ENCODE data around the gene ITIH6.
"Not testable (repeated sequence)": the region's sequence is repeated elsewhere in the genome, so short reads cannot be mapped to it uniquely, and the experiment has no call there.

Gene ITIH6

DNA sequence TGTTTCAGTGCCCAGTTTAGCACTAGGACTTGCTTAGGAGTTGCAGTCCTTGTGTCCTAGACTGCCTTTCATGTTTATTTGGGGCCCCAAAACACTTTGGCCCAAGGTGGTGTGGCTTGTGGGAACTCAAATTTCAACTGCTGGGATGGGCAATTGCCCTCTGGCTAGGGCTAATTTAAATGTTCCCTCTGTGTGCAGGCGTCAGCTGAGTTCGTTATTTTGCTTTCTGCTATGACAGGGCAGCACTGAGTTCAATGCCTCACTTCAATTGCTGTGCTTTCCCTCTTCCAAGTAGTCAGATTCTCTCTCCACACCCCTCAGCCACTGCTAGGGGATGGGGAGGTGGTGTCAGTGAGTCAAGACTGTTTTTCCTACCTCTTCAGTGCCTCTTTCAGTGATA, 51.1 kb downstream of the ITIH6 start:
- Histone ChIP-seq H3F3A (ENCODE audit: insufficient read depth, low read length) (no peaks in the 10 kb centered on the region), H4K20me1 (ENCODE audit: insufficient read depth, low read length) (no peaks in the 10 kb centered on the region), H2AFZ (ENCODE audit: low read length) (no peak overlapping the region), H3K4me3 (ENCODE audit: low read depth, low read length, poor library complexity, severe bottlenecking) (no peak overlapping the region), H3K9ac (ENCODE audit: low read length) (no peak overlapping the region), H3K9me2 (ENCODE audit: low read depth, low read length) (no peaks in the 10 kb centered on the region), H3K4me2 (ENCODE audit: low read length) (no peak overlapping the region), H3K27me3 (ENCODE audit: insufficient read depth, low read length) (no peaks in the 10 kb centered on the region), H3K4me1 (ENCODE audit: insufficient read depth, low read length, severe bottlenecking) (no peaks in the 10 kb centered on the region), H3K79me2 (ENCODE audit: insufficient read depth, low read length) (no peaks in the 10 kb centered on the region), H3K9me3 (ENCODE audit: low read length) (no peaks in the 10 kb centered on the region), H3K36me3 (ENCODE audit: insufficient read depth, low read length) (no peaks in the 10 kb centered on the region), H3K27ac (ENCODE audit: low read depth, low read length, poor library complexity, severe bottlenecking) (no peak overlapping the region)
- no peak for TF ChIP-seq EZH2 (IDR thresholded peaks at IDR 0.05; ENCODE audit: borderline replicate concordance, low read length)
- TF ChIP-seq, protein P1, sequence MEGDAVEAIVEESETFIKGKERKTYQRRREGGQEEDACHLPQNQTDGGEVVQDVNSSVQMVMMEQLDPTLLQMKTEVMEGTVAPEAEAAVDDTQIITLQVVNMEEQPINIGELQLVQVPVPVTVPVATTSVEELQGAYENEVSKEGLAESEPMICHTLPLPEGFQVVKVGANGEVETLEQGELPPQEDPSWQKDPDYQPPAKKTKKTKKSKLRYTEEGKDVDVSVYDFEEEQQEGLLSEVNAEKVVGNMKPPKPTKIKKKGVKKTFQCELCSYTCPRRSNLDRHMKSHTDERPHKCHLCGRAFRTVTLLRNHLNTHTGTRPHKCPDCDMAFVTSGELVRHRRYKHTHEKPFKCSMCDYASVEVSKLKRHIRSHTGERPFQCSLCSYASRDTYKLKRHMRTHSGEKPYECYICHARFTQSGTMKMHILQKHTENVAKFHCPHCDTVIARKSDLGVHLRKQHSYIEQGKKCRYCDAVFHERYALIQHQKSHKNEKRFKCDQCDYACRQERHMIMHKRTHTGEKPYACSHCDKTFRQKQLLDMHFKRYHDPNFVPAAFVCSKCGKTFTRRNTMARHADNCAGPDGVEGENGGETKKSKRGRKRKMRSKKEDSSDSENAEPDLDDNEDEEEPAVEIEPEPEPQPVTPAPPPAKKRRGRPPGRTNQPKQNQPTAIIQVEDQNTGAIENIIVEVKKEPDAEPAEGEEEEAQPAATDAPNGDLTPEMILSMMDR (IDR thresholded peaks at IDR 0.05; ENCODE audit: low read length) = no peak

DNA sequence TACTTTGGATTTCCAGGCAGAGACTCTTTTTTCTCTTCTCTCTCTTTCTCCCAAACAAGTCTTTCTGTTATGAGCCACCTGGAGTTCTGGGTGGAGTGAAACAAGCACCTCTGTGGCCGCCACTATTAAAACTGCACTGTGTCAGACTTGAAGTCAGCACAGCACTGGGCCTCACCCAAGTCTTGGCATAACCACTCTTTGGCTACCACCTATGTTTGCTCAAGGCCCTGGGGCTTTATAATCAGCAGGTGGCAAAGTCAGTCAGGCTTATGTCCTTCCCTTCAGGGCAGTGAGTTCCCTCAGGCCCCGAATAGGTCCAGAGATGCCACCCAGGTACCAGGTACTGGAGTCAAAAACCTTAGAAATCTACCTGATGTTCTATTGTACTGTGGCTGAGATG, 52.4 kb downstream of the ITIH6 start:
- H3K27ac ChIP-seq (ENCODE audit: low read depth, low read length, poor library complexity, severe bottlenecking) = no peak overlapping the region
- no peaks in the 10 kb centered on the region for H3K4me1 ChIP-seq (ENCODE audit: insufficient read depth, low read length, severe bottlenecking)
- no peak overlapping the region for H2AFZ ChIP-seq (ENCODE audit: low read length)
- no peaks in the 10 kb centered on the region for H3K79me2 ChIP-seq (ENCODE audit: insufficient read depth, low read length)
- no peaks in the 10 kb centered on the region for H3K9me3 ChIP-seq (ENCODE audit: low read length)
- no peaks in the 10 kb centered on the region for H3F3A ChIP-seq (ENCODE audit: insufficient read depth, low read length)
- no peak overlapping the region for H3K9ac ChIP-seq (ENCODE audit: low read length)
- H3K27me3 ChIP-seq (ENCODE audit: insufficient read depth, low read length) = no peaks in the 10 kb centered on the region
- H3K9me2 ChIP-seq (ENCODE audit: low read depth, low read length) = no peaks in the 10 kb centered on the region
- TF ChIP-seq, protein P1 (IDR thresholded peaks at IDR 0.05; ENCODE audit: low read length) = no peak
- no peak for TF ChIP-seq EZH2 (IDR thresholded peaks at IDR 0.05; ENCODE audit: borderline replicate concordance, low read length)
- no peak overlapping the region for H3K4me3 ChIP-seq (ENCODE audit: low read depth, low read length, poor library complexity, severe bottlenecking)
- H4K20me1 ChIP-seq (ENCODE audit: insufficient read depth, low read length) = no peaks in the 10 kb centered on the region
- no peaks in the 10 kb centered on the region for H3K36me3 ChIP-seq (ENCODE audit: insufficient read depth, low read length)
- no peak overlapping the region for H3K4me2 ChIP-seq (ENCODE audit: low read length)

DNA sequence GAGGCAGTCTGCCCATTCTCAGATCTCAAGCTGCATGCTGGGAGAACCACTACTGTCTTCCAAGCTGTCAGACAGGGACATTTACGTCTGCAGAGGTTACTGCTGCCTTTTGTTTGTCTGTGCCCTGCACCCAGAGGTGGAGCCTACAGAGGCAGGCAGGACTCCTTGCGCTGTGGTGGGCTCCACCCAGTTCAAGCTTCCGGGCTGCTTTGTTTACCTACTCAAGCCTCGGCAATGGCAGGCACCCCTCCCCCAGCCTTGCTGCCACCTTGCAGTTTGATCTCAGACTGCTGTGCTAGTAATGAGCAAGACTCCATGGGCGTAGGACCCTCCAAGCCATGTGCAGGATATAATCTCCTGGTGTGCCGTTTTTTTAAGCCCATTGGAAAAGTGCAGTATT, 59.5 kb downstream of the ITIH6 start:
- H3F3A ChIP-seq (ENCODE audit: insufficient read depth, low read length); H3K9me3 ChIP-seq (ENCODE audit: low read length); H3K4me3 ChIP-seq (ENCODE audit: low read depth, low read length, poor library complexity, severe bottlenecking); H3K9me2 ChIP-seq (ENCODE audit: low read depth, low read length); H4K20me1 ChIP-seq (ENCODE audit: insufficient read depth, low read length); H3K9ac ChIP-seq (ENCODE audit: low read length); H3K27me3 ChIP-seq (ENCODE audit: insufficient read depth, low read length); H3K27ac ChIP-seq (ENCODE audit: low read depth, low read length, poor library complexity, severe bottlenecking); H2AFZ ChIP-seq (ENCODE audit: low read length); H3K79me2 ChIP-seq (ENCODE audit: insufficient read depth, low read length); H3K4me2 ChIP-seq (ENCODE audit: low read length); H3K4me1 ChIP-seq (ENCODE audit: insufficient read depth, low read length, severe bottlenecking); H3K36me3 ChIP-seq (ENCODE audit: insufficient read depth, low read length): not testable (repeated sequence)

DNA sequence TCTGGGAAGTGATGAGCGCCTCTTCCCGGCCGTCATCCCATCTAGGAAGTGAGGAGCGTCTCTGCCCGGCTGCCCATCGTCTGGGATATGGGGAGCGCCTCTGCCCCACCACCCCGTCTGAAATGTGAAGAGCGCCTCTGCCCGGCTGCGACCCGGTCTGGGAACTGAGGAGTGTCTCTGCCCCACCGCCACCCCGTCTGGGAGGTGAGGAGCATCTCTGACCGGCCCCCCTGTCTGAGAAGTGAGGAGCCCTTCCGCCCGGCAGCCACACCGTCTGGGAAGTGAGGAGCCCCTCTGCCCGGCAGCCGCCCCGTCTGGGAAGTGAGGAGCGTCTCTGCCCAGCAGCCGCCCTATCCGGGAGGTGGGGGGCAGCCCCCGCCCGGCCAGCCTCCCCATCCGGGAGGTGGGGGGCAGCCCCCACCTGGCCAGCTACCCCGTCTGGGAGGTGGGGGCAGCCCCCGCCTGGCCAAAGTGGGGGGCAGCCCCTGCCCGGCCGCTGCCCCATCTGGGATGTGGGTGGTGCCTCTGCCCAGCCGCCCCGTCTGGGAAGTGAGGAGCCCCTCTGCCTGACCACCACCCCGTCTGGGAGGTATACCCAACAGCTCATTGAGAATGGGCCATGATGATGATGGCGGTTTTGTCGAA, 61.6 kb downstream of the ITIH6 start:
- not testable (repeated sequence) for H3K36me3 ChIP-seq (ENCODE audit: insufficient read depth, low read length); H3F3A ChIP-seq (ENCODE audit: insufficient read depth, low read length); H3K9ac ChIP-seq (ENCODE audit: low read length); H3K27me3 ChIP-seq (ENCODE audit: insufficient read depth, low read length); H3K27ac ChIP-seq (ENCODE audit: low read depth, low read length, poor library complexity, severe bottlenecking); H3K79me2 ChIP-seq (ENCODE audit: insufficient read depth, low read length); H4K20me1 ChIP-seq (ENCODE audit: insufficient read depth, low read length); H3K4me2 ChIP-seq (ENCODE audit: low read length); H3K9me3 ChIP-seq (ENCODE audit: low read length); H3K4me3 ChIP-seq (ENCODE audit: low read depth, low read length, poor library complexity, severe bottlenecking); H3K9me2 ChIP-seq (ENCODE audit: low read depth, low read length); H3K4me1 ChIP-seq (ENCODE audit: insufficient read depth, low read length, severe bottlenecking); H2AFZ ChIP-seq (ENCODE audit: low read length)

Measured in OCI-LY1 (cell line).